HS-27A (cell line): ENCODE data around the gene TMPRSS3.
A peak's percentile ranks its signal among the peaks of the same experiment; 100 is the strongest.
"Not testable (repeated sequence)": the region's sequence is repeated elsewhere in the genome, so short reads cannot be mapped to it uniquely, and the experiment has no call there.

ENCODE experiments used
- DNase-seq: peaks from one replicate; pipeline ENCODE4 v3.0.0-alpha.2; 2012; ENCODE audit warnings: low read depth, missing footprints

Gene TMPRSS3

DNA sequence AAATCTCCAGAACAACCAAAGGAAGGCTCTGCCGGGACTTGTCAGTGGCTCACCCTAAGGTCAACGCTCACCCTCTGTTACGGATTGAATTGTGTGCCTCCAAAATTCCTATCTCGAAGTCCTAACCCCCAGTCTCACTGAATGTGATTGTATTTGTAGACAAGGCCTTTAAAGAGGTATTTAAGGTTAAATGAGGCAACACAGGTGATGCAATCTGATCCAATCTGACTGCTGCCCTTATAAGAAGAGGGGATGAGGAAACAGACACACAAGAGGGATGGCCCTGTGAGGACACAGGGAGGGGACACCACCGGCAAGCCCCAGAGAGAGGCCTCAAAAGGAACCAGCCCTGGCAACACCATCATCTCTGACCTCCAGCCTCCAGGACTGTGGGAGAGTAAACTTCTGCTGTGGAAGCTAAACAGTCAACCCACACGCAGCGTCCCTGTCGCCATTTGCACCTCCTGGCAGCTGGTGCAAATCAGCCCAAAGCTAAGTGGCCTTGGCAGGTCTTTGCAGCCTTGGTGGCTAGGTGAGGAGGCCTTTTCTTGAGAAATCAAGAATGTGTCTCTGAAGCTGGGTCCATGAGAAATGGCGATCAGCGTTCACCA lies 32.1 kb upstream of the TMPRSS3 start:
- no peak for DNase-seq

DNA sequence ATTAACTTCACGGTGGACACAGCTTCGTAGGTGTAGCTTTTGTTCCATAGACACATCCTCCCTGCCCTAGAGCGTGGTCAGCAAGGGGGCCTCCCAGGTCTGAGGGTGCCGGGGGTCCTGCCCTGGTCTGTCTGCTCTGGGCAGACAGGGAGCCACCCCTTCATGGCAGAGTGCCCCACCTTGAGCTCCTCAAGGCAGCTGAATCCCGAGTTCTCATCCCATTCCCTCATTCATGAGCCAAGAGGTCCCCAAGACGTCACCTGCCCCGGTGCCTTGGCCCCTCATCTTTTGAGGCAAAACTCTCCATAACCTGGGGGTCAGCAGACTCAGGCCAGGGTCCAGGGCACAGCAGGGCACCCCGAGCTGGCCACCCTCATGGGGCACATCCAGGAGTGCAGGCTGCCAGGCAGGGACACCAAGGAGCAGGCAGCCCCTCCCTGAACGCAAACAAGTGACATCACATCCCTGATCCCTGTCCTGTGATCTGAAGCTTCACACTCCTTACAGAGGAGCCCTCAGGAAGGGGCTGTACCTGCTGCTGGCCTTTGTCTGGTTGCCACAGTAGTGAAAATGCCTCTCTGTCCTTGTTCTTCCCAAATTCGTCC lies 31.1 kb upstream of the TMPRSS3 start:
- no peak for DNase-seq

DNA sequence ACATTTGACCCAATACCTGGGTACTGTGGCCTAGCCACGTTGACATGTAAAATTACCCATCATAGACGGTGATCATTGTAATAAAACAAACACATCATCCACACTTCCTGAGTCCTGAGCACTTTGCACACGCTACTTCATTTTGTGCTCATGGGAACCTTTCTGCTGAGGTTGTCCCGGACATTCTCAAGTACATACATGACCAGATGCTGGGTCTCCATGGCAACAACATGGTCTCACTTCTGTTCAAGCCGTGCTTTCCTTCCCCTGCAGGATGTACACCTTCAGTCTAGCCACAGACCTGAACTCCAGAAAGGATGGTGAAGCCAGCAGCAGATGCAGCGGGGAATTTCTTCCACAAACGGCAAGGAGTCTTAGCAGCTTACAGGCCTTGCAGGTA lies 30.6 kb upstream of the TMPRSS3 start:
- no peak for DNase-seq

DNA sequence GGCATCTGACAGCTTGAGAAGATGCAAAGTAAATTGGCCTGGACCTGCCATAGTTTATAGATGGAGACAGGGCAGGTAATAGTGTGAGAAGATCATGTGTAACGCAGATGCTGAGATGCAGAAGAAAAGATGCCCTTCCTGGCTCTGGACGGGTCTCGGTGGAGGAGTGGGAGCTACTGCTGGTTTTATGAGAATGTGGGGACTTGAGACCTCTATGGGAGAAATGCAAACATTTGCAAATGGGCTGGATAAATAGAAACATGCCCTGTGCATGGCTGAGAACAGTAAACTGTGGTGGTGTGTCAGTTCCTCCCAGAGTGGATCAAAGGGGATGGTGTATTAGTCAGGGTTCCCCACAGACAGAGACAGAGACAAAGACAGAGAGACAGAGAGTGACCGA lies 29.7 kb upstream of the TMPRSS3 start:
- DNase-seq, result no peak

DNA sequence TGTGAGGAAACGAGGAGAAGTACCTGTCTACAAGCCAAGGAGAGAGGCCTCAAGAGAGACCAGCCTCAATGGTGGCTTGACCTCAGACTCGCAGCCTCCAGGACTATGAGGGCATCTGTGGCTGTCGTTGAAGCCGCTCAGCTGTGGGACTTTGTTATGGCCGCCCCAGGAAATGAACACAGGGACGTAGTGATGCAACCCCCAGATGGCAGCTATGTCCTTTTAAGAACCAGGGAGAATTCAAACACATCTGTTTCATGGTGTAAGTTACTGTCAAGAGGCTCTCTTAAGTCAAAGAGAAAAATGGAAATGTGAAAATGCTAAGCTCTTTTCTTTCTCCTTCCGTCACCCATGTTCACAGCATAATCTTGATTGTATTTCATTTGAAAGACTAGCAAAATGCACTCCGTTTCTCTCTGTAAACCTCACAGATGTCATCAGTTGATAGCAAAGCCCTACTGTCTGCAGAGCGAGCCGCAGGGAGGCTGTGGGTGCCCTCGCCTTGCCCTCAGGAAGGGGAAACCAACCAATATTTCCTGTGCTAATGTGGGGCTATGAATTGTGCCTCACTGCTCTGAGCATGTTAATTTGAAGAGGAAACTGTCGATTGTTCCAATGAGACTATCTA lies 29.2 kb upstream of the TMPRSS3 start:
- no peak for DNase-seq

DNA sequence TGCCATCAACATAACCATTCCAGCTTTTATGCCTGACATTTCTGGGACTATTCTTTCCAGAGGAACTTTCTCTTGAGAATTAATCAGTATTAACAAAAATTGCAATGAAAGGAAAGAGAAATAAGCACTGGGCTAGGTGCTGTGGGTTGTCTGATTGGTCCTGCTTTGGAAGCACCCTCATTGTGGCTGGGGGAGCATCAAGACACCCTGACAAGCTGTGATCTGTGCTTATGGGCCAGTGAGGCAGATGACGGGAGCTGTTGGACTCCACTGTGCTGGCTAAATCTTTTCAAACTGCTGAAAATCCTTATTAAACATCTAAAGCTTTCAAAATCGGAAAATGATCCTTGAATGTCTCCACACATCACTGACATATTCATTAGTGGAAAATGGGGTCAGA lies 27.8 kb upstream of the TMPRSS3 start:
- DNase-seq, result no peak

DNA sequence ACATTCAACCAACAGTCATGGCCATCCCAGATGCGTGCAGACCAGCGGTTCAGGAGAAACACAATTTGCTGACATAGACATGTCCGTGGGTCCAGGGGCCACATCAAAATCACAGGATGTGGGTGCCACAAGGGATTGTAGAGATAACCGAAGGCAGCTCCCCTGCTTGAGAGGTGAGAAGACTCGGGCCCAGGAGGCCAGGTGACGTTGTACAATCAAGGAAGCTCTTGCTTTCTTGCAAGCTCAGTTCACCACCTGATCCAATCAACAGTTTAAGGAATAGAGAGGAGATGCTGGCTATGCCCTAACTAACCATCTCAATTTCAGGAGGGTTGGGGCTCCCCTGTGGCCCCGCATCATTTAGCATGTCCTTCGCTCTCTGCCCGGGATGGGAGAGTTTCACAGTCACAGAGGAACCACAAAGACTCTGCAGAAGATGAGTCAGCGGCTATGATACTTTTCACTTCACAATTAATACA lies 27.4 kb upstream of the TMPRSS3 start:
- no peak for DNase-seq

DNA sequence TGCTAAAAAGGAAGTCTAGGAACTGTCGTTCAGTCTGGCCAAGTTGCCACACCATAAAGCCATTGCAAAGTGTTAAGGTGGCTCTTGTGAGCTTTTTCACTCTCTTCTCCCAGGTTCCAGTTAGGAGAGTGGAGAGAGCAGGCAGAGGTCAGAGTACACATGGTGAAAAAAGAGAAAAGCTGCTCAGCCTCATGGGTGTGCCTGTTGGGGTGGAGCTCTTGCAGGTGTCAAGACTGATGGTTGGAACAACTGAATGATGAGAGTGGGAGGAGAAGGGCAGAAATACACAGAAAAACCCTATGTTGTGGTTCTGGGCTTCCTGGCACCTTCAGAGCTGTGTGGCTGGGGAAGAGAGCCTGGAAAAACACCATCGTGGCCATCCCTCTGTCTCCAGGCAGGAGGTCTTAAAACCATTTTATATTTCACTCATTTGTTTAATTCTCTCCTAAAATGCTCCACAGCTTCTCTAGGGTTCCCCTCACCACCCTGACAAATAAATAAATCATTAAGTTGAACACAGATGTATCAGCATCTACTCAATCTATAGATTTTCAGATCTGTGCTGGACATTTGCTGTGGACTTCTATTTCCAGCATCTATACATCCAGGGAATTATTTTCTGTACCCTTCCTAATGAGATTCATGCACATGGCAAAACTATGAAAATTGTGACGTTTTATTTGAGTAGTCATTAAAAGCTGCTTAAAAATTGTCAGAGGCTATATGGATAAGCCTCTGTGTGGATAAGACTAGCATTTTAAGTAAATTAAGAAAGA lies 25.4 kb upstream of the TMPRSS3 start:
- no peak for DNase-seq

DNA sequence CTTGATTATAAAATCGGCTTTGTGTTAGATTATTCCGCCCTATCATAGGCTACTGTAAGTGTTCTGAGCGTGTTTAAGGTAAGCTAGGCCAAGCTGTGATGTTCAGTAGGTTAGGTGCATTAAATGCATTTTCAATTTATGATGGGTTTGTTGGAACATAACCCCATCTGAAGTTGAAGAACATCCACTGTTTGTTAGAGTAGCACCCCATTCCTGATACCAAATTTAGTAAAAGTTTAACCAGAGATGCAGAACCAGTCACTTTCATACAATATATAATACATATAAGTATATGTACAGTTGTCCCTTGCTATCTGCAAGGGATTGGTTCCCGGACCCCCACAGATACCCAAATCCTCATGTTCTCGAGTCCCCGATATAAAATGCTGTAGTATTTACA lies 24.0 kb upstream of the TMPRSS3 start:
- no peak for DNase-seq

DNA sequence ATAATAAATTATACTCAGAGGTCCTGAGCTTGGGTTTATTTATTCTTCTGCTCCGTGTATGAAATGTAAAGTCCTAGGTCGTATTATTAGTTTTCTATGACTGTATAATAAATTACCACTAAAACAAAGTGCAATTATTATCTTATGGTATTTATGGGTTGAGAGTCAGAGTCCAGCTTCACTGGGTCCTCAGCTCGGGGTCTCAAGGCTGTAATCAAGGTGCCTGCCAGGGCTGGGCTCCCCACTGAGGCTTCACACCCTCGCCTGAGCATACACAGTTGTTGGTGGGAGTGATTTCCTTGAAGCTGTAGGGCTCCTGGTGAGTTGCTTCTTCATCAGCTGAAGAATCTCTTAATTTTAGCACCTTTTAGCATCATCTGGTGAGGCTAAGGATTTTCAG lies 23.0 kb upstream of the TMPRSS3 start:
- DNase-seq, result no peak

DNA sequence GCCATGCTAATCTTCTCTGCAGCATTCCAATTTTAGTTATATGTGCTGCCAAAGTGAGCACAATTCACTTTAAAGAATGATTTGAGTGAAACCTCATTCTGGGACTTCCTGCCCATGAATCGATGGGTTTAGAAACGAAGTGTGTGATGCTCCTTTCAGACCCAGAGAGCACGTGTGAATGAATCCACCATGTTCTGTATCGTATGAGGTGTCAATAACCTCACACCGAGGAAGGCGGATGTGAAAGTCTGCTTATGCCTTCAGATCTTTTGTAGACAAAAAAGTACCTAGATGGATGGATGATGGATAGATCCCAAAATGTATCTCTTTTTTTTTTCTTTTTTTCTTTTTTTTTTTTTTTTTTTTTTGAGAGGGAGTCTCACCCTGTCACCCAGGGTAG lies 21.7 kb upstream of the TMPRSS3 start:
- no peak for DNase-seq

DNA sequence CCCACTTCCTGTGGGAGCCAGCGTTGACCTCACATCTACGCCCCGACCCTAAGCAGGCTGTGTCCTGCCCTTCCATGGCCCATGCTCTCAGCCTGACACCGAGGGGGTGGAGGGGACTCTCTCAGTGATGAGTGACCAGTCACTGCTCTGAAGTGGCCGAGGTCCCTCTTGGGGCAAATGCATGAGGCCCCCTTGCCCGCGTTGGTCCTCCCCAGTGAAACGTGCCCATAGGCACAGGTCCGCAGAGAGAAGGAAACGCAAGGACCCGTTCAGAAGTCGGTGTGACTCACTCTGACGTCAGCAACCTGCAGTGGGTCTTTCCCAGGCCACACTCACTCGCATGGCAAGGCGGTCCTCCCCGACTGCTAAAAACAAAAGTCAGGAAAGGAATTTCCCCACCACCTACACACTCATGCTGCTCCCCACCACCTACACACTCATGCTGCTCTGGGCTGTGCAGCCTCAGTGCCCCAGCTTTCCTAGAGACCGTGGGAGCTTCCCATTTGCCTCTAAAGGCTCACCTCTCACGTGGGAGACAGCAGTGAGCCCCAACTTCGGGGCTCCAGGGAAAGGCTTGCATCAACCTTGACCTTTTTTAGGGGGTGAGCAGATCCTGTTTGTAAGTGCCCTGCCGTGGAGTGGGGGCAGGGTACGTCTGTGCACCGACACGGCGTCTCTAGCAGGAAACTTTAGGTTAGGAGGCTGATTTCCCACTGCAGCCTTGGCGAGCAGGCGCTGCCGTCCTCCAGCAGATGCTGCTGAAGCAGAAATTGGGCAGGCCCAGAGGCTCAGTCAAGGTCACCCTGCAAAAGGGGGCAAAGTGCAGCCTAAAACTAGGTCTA lies 19.3 kb upstream of the TMPRSS3 start:
- DNase-seq, result peak; percentile 1

DNA sequence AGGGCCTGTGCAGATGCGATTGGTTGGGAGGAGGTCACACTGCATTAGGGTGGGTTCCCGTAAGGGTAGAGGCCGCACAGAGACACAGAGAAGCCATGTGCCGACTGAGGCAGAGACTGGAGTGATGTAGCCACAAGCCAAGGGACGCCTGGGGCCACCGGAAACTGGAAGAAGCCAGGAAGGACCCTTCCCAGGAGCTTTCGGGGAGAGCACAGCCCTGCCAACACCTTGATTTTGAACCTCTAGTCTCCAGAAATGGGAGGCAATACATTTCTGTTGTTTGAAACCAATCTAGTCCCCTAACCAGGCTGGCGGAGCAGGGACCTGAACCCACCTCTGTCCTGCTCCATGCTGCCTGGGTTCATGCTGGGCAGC lies 18.7 kb upstream of the TMPRSS3 start:
- no peak for DNase-seq

DNA sequence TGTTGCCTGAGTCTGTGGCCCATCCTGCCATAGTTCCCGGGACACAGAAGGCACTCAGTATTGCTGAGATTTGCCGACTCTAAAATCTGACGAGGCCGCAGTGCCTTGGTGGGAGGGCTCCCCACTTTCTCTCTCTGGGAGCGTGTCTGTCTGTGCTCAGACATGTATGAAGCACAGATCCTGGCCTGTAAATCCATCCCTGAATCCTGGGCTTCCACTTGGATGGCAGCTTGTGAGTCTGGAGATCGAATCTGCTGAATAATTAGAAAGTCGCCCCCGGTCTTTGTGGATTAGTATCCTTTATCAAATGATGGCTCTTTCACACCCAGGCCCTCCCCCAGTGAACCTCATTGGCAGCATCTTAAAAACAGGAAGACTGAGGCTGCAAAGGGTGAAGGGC lies 18.2 kb upstream of the TMPRSS3 start:
- no peak for DNase-seq

DNA sequence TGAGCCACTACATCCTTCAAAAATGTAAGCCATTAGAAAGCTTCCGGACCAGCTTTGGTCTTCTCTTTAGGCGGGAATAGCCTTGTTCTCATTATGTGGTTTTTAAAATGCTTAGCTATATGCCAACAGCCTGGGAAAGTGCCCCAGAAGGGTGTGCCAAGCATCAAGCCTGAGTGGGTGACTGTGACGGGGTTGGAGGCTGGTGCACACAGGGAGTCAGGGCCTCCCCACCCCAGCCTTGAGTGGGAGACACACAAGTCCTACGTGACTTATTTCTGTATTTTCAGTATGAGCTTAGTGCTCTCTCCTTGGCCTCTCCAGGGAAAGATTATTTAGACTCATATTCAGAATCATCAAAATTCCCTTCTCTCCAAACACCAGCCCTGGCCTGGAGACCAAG lies 17.6 kb upstream of the TMPRSS3 start:
- DNase-seq, result no peak

DNA sequence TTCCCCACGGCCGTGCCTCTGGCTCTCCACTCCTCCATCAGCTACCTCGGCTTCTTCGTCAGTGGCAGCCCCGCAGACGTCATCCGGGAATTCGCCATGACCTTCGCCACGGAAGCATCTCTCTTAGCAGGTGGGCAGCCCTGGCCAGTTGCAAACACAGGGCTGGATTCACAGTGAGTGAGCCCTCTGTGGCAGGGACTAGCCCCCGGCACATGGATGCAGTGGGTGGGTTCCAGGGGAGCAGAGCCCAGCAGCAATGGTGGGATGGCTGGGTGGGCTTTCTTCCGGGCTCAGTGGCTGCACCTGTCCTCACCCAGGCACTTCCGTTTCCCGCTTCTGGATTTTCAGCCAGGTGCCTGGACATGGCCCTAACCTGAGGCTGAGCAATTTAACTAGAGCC lies 17.2 kb upstream of the TMPRSS3 start:
- no peak for DNase-seq

DNA sequence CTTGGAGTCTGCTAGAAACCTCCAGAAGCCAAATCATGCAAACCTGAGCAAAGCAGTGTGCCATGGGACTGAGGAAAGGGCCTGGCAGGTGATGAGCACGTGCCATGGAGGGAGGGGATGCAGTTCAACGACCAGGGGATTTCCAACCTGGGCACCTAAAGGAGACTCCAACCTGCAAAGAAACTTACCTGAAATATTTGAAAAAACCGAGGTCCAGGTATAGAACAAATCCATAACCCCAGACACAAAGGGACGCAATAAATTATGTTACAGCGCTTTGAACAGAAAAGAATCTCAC lies 16.7 kb upstream of the TMPRSS3 start:
- no peak for DNase-seq

DNA sequence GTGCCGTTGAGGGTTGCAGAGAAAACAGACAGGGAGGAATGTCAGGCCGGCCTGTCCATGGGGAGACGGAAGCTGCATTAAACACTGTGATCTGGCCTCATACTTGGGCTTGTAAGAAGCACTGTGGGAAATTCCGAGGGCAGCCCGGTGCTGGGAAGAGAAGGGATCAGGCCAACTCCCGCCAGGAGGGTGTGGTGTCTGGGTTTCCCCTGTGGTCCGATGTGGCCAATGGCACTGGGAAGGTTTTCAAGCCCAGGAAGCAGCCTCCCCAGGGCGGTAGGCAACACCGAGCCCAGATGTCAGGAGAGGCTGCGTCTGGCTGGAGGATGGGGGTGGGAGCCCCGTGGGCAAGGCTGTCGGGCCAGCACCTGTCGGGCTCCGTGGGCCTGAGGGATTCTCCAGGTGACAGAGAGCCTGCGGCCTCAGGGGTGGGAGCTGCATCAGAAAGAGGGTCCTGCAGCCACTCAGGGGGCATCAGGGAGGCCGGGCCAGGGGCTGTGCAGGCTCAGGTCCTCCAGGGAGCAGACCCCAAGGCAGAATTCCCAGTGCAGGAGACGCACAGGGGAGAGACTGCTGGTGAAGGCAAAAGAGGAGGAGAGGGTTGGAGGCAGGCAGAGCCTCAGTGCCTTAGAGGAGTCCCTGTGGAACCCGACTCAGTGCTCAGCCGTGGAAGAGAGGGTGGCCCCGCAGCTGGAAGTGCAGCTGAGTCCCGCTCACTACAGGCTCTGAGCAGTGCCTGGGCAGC lies 16.2 kb upstream of the TMPRSS3 start:
- no peak for DNase-seq

DNA sequence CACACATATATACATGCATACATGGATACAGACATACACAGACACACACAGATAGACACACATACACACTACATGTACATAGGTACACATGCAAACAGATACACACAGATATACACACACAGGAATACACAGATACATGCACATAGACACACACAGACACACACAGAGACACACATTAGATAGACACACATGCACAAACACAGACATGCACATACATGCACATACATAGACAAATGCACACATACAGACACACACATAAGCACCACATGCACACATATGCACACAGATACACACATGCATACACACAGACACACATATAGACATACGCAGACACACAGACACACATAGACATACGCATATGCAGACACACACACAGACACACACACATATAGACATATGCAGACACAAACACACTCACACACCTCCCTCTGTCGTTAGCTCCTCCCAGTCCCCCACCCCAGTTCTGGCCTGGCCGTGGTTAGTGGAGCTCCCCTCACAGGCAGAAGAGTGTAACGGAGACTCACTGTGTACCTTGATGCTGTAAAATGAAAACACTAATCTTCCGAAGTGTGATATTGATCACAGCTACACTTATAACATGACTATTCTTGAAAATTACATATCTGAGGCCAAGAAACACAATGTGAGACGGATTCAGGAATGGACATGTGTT lies 15.5 kb upstream of the TMPRSS3 start:
- DNase-seq, result no peak

DNA sequence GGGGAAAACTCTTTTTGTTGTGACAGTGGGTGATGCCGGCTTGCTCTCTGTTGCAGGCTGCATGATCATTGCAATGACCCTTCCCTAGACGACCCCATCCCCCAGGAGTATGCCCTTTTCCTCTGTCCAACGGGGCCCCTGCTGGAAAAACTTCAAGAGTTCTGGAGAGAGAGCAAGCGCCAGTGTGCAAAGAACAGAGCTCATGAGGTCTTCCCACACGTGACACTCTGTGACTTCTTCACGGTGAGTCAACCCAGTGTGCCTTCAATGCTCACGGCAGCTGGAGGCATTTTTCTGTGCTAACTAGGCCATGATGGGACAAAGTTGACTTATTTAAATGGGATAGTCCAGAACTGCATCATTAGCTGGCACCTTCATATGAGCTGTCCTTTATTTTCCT lies 13.5 kb upstream of the TMPRSS3 start:
- no peak for DNase-seq

DNA sequence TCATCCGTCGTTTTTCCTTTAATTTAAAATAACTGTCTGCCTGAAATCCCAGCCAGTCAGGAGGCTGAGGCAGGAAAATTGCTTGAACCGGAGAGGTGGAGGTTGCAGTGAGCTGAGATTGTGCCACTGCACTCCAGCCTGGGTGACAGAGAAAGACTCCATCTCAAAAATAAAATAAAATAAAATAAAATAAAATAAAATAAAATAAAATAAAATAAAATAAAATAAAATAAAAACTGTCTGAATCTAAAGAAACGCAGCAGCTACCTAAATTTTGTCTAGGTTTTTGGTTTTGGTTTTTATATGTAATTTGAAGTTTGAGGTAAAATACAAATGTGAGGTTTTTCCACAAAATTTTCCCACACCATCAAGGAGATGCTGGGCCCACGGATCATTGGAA lies 12.9 kb upstream of the TMPRSS3 start:
- DNase-seq, result not testable (repeated sequence)
